Fibroblast of lung (primary cell): ENCODE measurements around the gene PIGZ. TPM values are rescaled to one million over a fixed set of nuclear protein-coding genes. Genes with fewer than 3 reads are reported as not detected.

ENCODE experiments used
- DNase-seq, 2 donors: peaks; one replicate each; pipeline versions ENCODE4 v3.0.0 to v3.0.0-alpha.2; 2010; ENCODE audit warnings: low read depth in 2 of 2
- H2AFZ ChIP-seq: 2 replicates; pipeline ENCODE4 v1.5.1; 2012; ENCODE audit warnings: low read length, control low read depth, inconsistent platforms
- H3K27ac ChIP-seq: 2 replicates; pipeline ENCODE4 v1.5.1; 2011; ENCODE audit warnings: low read length, control low read depth; ENCODE audit not compliant: insufficient read depth
- H3K27me3 ChIP-seq: 2 replicates; pipeline ENCODE4 v1.5.1; 2011; ENCODE audit warnings: mild to moderate bottlenecking, low read length; ENCODE audit not compliant: control insufficient read depth, insufficient read depth
- H3K36me3 ChIP-seq: 2 replicates; pipeline ENCODE4 v1.5.1; 2011; ENCODE audit warnings: low read length; ENCODE audit not compliant: control insufficient read depth, insufficient read depth
- H3K4me1 ChIP-seq: 2 replicates; pipeline ENCODE4 v1.5.1; 2011; ENCODE audit warnings: low read length; ENCODE audit not compliant: control insufficient read depth, insufficient read depth; ENCODE audit errors: extremely low read depth
- H3K4me2 ChIP-seq: 2 replicates; pipeline ENCODE4 v1.5.1; 2011; ENCODE audit warnings: low read length, control low read depth; ENCODE audit not compliant: insufficient read depth; ENCODE audit errors: extremely low read depth
- H3K4me3 ChIP-seq, 4 experiments: fragments of 200-600 bp in 1 of 4; sonication (generic) in 1 of 4; replicated peaks in 1 of 4; 2 replicates each; pipeline ENCODE4 v1.5.1; 2011 to 2016; ENCODE audit warnings: low read length in 4 of 4, low read depth in 3 of 4, mild to moderate bottlenecking in 3 of 4, control low read depth in 2 of 4, inconsistent platforms in 1 of 4, mixed read lengths in 1 of 4; ENCODE audit not compliant: insufficient read depth in 1 of 4; ENCODE audit errors: control extremely low read depth in 1 of 4
- H3K79me2 ChIP-seq: 2 replicates; pipeline ENCODE4 v1.5.1; 2012; ENCODE audit warnings: mild to moderate bottlenecking, low read length, inconsistent platforms; ENCODE audit not compliant: control insufficient read depth, insufficient read depth
- H3K9ac ChIP-seq: 2 replicates; pipeline ENCODE4 v1.5.1; 2011; ENCODE audit warnings: mild to moderate bottlenecking, low read length, control low read depth; ENCODE audit not compliant: insufficient read depth
- H3K9me3 ChIP-seq: 2 replicates; pipeline ENCODE4 v1.5.1; 2012; ENCODE audit warnings: low read depth, low read length; ENCODE audit not compliant: control insufficient read depth, insufficient read depth
- H4K20me1 ChIP-seq: 2 replicates; pipeline ENCODE4 v1.5.1; 2011; ENCODE audit warnings: low read length; ENCODE audit not compliant: control insufficient read depth, insufficient read depth; ENCODE audit errors: extremely low read depth
- EZH2 ChIP-seq: IDR thresholded peaks from 2 replicates; pipeline ENCODE4 v1.5.1; 2012; ENCODE audit warnings: low read length, control low read depth, mild to moderate bottlenecking; ENCODE audit errors: missing control alignments
- polyA plus RNA-seq, 2 donors: library from polyadenylated mRNA; depleted of rRNA in 1 of 2; stranded (reverse) in 1 of 2; unstranded in 1 of 2; fragments of >200 nt; gene quantifications; 2 replicates each; pipeline ENCODE4 v1.2.1, GENCODE V29; 2011 to 2012; ENCODE audit warnings: missing spikeins in 1 of 2
- total RNA-seq: library from RNA; depleted of rRNA; stranded (reverse); fragments of >200 nt; gene quantifications from 2 replicates; pipeline ENCODE4 v1.2.1, GENCODE V29; 2014
- TF ChIP-seq, protein P1 (sequence below), 2 donors: IDR thresholded peaks in 1 of 2; conservative IDR thresholded peaks in 1 of 2; 1 replicate in 1 of 2; 2 replicates in 1 of 2; pipeline ENCODE4 v1.5.1; 2011 to 2012; ENCODE audit warnings: low read length in 2 of 2, control low read depth in 1 of 2, inconsistent platforms in 1 of 2, low read depth in 1 of 2, mild to moderate bottlenecking in 1 of 2

The PIGZ gene
- total and polyA plus RNA-seq, 2 donors (not counting 1 experiment from before 2014, with no cell fraction given) = 0.66 to 2.0 TPM

DNA sequence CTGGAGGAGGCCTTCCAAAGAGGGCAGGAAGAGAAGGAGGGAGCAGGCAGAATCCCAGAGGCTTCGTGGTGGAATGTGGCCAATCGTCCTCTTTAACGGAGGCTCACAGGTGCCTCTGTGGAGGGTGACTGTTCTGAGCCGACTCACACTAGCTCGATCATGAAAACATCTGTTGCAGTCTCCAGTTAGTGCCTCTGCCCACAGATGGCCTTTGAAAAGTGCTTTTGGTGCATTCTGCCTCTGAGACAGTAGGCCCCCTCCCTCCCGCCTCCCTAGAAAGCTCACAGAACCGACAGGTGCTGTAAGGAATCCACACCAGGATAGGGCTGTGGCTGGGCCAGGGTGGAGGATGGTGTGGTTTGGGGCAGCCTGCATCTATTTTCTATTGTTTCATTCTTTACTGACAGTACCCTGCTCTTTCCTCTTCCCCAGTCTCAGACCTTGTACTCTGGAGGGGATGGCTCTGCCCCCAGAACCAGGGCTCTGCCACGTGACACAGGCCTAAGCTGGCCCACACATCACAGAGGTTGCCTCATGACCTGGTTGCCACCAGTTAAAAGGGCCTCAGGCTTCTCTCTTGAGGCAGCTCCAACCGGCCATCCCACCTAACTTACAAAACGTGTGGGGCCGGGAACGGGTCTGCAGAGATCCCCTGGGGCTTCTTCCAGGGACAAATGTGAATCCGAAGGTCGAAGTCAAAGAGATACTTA is 27.2 kb upstream of the PIGZ start:
- H3K27me3 ChIP-seq = peaks cover 2% of the 10 kb centered on the region
- TF ChIP-seq, protein P1, sequence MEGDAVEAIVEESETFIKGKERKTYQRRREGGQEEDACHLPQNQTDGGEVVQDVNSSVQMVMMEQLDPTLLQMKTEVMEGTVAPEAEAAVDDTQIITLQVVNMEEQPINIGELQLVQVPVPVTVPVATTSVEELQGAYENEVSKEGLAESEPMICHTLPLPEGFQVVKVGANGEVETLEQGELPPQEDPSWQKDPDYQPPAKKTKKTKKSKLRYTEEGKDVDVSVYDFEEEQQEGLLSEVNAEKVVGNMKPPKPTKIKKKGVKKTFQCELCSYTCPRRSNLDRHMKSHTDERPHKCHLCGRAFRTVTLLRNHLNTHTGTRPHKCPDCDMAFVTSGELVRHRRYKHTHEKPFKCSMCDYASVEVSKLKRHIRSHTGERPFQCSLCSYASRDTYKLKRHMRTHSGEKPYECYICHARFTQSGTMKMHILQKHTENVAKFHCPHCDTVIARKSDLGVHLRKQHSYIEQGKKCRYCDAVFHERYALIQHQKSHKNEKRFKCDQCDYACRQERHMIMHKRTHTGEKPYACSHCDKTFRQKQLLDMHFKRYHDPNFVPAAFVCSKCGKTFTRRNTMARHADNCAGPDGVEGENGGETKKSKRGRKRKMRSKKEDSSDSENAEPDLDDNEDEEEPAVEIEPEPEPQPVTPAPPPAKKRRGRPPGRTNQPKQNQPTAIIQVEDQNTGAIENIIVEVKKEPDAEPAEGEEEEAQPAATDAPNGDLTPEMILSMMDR (conservative IDR thresholded peaks at IDR 0.05 in 1 of 2, IDR thresholded peaks at IDR 0.05 in 1 of 2; ENCODE audit: low read depth in 1 of 2, low read length in 2 of 2) = no peak
- no peak for TF ChIP-seq EZH2
- H2AFZ ChIP-seq = no peak overlapping the region

DNA sequence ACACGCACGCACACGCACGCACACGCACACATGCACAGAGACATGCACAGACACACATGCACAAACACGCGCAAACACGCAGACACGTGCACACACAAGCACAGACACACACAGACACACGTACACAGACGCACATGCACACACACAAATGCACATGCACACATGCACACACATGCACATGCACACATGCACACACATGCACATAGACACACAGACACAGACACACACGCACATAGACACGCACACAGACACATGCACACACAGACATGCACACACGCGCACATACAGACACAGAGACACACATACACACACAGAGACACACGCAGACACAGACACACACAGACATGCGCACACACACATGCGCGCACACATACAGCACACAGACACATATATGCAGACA is 26.4 kb upstream of the PIGZ start:
- Histone ChIP-seq H3K4me3 (no peak overlapping the region), H3K27ac (no peak overlapping the region), H3K36me3 (no peaks in the 10 kb centered on the region), H2AFZ (no peak overlapping the region), H3K79me2 (no peaks in the 10 kb centered on the region), H3K9ac (no peak overlapping the region), H3K9me3 (no peaks in the 10 kb centered on the region), H4K20me1 (no peaks in the 10 kb centered on the region), H3K4me1 (no peaks in the 10 kb centered on the region), H3K27me3 (peaks cover 2% of the 10 kb centered on the region), H3K4me2 (no peak overlapping the region)
- TF ChIP-seq EZH2 = no peak
- TF ChIP-seq, protein P1 (conservative IDR thresholded peaks at IDR 0.05 in 1 of 2, IDR thresholded peaks at IDR 0.05 in 1 of 2; ENCODE audit: low read depth in 1 of 2, low read length in 2 of 2) = no peak
- DNase-seq = no peak

More for the DNA sequence above, 27.2 kb upstream of the PIGZ start:
- H4K20me1 ChIP-seq = no peaks in the 10 kb centered on the region
- no peak overlapping the region for H3K9ac ChIP-seq
- H3K27ac ChIP-seq = no peak overlapping the region
- no peak overlapping the region for H3K4me2 ChIP-seq
- H3K36me3 ChIP-seq = no peaks in the 10 kb centered on the region
- DNase-seq = no peak
- no peak overlapping the region for H3K4me3 ChIP-seq
- no peaks in the 10 kb centered on the region for H3K79me2 ChIP-seq
- H3K4me1 ChIP-seq = no peaks in the 10 kb centered on the region
- H3K9me3 ChIP-seq = no peaks in the 10 kb centered on the region

DNA sequence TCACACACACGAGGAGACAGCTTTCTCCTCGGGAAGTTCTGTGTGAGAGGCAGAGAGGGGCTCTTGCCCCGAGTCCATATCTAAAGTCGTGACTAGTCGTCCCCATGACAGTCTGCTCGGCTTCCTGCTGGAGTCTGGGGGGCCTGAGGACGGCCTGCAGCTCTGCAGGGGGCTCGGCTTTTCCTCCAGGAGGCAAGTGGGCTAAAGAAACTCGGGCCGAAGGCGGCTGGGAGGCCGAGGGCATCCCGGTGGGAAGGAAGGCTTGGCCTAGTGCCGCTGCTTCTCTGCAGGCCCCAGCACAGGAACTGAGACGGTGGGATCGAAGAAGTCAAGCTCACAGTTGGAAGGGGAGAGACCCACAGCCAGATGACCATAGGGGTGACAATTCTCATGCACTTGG is 25.4 kb upstream of the PIGZ start:
- H3K9ac ChIP-seq = no peak overlapping the region
- H3K36me3 ChIP-seq = no peaks in the 10 kb centered on the region
- no peaks in the 10 kb centered on the region for H4K20me1 ChIP-seq
- no peak overlapping the region for H2AFZ ChIP-seq
- no peak for DNase-seq
- no peaks in the 10 kb centered on the region for H3K79me2 ChIP-seq
- H3K27me3 ChIP-seq = peaks cover 2% of the 10 kb centered on the region
- H3K4me1 ChIP-seq = no peaks in the 10 kb centered on the region
- no peak overlapping the region for H3K27ac ChIP-seq
- no peaks in the 10 kb centered on the region for H3K9me3 ChIP-seq
- TF ChIP-seq, protein P1 (conservative IDR thresholded peaks at IDR 0.05 in 1 of 2, IDR thresholded peaks at IDR 0.05 in 1 of 2; ENCODE audit: low read depth in 1 of 2, low read length in 2 of 2) = no peak
- no peak for TF ChIP-seq EZH2
- no peak overlapping the region for H3K4me2 ChIP-seq
- no peak overlapping the region for H3K4me3 ChIP-seq
